ENCODE results near the gene FHOD3.

FHOD3 gene

GRCh38 chr18:36629138-36629530 is 331.6 kb downstream of the FHOD3 start:
- DNase-seq (ENCODE audit: low read depth in 2 of 2): no peak

DNA sequence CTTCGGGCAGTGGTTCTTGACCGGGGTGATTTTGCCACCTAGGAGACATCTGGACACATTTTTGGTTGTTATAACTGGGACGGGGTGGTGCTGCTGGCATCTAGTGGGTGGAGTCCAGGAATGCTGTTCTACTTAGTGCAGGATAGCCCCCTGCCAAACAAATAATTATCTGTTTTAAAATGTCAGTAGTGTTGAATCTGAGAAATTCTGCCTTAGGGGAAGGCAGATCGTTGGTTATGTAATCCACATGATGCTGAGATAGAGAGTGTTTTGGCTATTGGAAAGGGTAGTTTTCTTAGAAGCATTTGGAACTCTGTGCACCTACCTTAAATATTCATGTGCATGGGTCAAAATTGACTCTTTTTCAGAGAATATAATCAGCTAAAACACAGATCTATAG is 332.3 kb downstream of the FHOD3 start:
- no peak for DNase-seq (ENCODE audit: low read depth in 2 of 2)

GRCh38 chr18:36630917-36631316 is 333.4 kb downstream of the FHOD3 start:
- no peak for DNase-seq (ENCODE audit: low read depth in 2 of 2)

GRCh38 chr18:36633961-36634412 is 336.5 kb downstream of the FHOD3 start:
- DNase-seq (ENCODE audit: low read depth in 2 of 2): no peak

DNA sequence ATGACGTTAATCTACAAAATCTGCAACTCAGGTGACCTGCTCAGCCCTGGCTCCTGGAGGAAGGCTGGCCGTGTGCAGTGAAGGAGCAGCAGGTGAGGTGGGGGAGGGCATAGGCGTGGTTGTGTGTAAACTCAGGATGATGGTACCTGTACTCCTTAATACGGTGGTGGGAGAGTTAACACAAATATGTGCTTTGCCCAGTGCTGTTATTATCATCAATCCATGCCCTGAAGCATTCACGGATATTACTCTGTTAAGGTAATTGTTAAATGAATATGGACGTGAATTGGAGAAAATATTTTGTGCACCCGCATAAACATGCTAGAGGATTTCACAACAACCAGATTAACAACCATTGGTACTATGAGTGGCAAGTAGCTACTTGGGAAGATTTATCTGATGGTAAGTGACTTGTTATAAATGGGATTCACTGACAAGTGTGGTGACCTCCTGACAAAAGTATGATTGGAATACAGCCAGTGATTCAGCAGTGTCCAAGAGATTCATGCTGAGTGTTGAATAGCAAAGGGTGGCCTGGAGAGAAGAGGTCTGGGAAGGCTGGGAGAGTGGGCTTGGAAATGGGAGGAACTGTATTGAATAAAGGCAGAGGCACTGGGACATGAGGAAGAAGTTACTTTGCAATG is 337.2 kb downstream of the FHOD3 start:
- DNase-seq (ENCODE audit: low read depth in 2 of 2): no peak

DNA sequence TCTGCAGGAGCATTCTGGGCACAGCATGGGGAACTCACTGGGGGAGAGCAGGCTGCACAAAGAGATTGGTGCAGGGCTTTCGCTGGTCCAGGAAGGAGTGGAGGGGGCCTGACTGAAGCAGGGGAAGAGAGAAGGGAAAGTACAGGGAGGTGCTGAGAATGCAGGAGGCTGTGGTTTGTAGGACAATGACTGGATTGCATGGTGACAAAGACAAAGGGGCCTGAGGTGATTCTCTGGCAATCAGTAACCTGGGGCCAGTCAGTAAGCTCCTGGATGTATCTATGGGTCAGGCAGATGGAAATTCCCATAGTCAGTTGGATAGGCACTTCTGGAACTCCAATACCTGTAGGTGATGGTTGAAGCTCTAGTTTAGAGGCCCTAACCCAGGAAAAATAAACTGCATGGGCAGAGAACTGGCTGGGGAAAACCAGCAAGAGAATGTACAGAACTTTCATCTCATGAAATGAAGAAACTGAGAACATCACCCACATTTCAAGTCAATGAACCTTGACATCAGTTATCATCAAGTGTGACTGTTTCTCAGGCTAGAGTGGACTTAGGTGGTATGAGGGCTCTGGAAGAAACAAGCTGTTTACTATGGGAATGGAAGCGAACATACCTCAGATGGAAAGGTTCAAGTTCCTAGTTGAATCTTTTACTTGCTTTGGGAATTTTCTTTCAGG is 338.0 kb downstream of the FHOD3 start:
- no peak for DNase-seq (ENCODE audit: low read depth in 2 of 2)

DNA sequence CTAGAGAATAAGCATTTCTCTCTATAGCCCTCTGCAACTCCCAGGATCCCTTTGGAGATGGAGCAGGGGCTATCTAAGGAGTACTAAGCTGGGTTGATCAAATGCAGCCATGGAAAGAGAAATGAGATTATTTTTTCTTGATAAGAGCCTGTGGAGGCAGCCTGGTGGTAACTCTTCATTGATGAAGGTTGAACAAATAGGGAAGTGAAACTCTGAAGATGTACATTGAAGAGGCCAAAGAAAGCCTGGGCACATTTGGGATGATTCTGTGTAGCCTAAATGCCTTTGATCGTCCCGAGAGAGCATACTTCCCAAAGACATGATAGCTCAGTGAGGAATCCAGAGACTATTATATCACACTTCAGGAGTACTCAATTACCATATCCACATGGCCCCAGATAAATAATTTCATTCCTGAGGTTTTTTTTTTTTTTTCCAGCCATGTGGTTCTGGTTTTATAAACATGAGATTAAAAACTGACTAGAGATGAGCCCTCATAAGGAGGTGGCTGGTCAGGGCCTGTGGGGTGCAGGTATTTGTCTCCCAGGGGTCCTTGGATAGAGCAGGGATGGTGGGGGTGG is 338.8 kb downstream of the FHOD3 start:
- no peak for DNase-seq (ENCODE audit: low read depth in 2 of 2)

DNA sequence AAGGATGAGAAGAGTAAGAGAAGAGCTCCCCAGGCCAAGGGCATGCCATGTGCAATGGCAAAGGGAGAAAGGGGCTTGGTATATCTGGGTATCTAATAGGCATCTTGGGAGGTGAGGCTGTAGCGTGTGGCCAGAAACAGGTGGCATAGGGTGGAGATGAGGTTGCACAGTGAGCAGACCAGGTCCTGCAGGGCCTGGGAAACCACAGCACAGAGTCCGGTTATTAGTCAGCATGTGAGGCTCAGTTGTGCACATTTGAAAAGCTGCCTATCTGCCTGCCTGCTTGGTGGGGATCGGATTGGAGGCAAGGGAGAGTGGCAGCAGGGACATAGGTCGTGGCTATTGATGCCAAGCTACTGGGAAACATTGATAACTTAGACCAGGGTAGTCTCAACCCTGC is 340.7 kb downstream of the FHOD3 start:
- DNase-seq (ENCODE audit: low read depth in 2 of 2): no peak

DNA sequence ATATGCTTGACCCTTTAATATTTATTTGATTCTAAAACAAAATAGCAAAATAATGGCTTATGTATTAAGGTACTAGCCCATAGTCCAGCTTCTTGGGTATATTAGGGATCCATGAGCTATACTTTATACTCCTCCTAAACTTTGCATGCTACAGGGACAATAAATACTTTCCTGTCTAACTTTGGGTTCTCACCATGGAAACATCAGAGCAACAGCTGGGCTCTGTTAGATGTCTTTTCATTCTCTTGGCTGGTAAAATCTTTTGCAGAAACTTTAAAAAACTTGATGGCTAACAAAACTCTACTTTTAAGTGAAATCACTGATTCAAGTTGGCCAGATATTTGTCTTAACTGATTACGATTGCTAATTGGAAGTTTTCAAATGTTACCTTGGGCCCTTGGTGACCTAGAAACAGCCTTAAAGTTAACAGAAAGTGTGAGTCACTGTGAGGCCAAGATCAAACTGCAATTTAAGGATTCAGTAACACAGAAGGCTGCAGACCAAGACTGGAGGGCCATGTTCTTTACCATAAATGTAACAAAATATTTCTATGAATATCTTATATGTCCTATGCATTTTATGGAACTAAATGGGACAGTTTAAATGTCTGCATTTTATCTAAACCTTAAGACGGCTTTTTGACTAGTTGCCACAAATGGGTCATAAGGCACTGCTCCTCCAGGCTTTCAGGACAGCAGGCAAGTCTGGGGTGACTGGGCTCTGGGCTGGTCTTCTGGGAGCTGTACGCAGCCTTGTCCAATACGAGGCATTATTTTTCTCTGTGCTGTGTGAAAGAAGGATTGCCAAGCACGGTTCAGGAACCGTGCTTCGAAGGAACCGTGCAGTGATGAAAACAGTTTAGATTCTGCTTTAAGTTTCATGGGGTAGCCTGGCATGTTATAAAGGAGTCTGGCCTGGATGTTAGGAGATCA is 342.8 kb downstream of the FHOD3 start:
- no peak for DNase-seq (ENCODE audit: low read depth in 2 of 2)

- DNase-seq (ENCODE audit: low read depth in 2 of 2): no peak
Observed at GRCh38 chr18:36643061-36643460, 345.5 kb downstream of the FHOD3 start.

- DNase-seq (ENCODE audit: low read depth in 2 of 2): no peak
Observed at GRCh38 chr18:36648803-36649202, 351.3 kb downstream of the FHOD3 start.

DNA sequence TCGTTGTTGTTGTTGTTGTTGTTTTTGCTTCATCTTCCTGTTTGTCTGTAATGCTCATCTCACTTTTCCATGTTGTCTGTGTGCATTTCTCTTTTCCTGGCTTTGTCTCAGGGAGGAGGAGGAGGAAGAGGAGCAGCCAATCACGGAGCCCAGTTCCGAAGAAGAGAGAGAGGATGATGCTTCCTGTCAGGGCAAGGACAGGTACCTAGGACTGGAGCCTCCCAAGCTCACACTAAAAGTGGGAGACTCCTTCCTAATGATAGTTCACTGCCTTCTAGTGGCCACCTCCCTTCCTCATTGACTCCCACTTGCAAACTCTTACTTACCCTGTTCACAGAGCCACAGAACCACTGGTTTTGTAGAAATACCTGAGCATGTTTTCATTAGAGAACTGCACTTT is 351.7 kb downstream of the FHOD3 start:
- DNase-seq (ENCODE audit: low read depth in 2 of 2): no peak

DNA sequence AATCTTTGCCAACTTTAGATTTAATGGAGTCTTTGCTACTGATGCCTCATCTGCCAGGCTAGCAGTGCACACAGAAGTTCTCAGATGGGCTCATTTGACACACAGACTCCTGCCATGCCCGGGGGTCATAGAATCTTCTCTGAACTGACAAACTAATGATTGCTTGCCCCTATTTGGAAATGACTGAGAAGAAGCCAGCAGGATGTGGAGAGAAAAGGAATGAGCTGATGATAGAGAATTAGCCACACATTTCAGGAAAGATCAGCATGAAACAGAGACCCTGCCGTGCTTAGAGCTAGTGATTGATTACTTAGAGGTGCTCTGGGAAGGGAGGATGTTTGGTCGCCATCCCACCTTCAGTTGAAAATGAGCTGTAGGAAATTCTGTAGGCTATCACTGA is 352.8 kb downstream of the FHOD3 start:
- DNase-seq (ENCODE audit: low read depth in 2 of 2): no peak

GRCh38 chr18:36650906-36651305 is 353.4 kb downstream of the FHOD3 start:
- DNase-seq (ENCODE audit: low read depth in 2 of 2): no peak

- no peak for DNase-seq (ENCODE audit: low read depth in 2 of 2)
Observed at GRCh38 chr18:36652503-36652902, 355.0 kb downstream of the FHOD3 start.

- no peak for DNase-seq (ENCODE audit: low read depth in 2 of 2)
Observed at GRCh38 chr18:36653141-36653869, 355.8 kb downstream of the FHOD3 start.

DNA sequence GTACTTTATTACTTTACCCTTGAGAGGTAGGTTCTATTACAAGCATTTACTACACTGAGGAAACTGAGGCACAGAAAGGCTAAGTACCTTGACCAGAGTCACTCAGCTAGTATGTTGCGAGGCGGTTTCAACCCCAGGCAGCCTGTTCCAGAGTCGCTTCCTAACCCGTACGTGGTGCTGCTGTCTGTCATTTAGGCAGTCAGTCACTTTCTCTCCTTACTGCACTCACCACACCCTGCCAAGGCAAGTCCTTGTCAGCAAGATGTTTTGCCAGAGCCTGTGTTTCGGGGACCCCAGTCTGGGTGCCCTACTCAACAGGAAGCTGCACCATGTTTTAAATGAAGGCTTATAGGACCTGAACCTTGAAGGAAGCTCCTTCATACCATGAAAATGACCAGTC is 356.4 kb downstream of the FHOD3 start:
- no peak for DNase-seq (ENCODE audit: low read depth in 2 of 2)

- no peak for DNase-seq (ENCODE audit: low read depth in 2 of 2)
Observed at GRCh38 chr18:36655074-36655473, 357.6 kb downstream of the FHOD3 start.

- no peak for DNase-seq (ENCODE audit: low read depth in 2 of 2)
Observed at GRCh38 chr18:36655930-36656329, 358.4 kb downstream of the FHOD3 start.

GRCh38 chr18:36658611-36659010 is 361.1 kb downstream of the FHOD3 start:
- DNase-seq (ENCODE audit: low read depth in 2 of 2): no peak

DNA sequence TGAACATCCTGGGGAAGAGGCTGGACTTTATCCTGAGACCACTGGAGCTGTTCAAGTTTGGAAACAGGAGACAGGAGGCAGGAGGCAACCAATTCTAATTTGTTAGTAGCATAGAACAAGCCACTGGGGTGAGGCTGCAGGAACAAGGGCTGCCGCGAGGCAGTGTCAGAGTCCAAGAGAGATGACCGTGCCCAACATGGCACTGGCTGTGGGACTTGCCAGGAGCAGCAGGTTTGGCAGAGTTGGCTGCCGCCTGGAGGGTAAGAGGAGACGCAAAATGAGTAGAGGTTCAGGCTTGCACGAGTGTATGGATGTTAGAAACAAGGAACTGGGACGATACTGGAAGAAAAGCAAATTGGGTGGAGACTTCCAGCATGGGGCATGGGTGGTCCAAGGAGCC is 362.8 kb downstream of the FHOD3 start:
- no peak for DNase-seq (ENCODE audit: low read depth in 2 of 2)

DNA sequence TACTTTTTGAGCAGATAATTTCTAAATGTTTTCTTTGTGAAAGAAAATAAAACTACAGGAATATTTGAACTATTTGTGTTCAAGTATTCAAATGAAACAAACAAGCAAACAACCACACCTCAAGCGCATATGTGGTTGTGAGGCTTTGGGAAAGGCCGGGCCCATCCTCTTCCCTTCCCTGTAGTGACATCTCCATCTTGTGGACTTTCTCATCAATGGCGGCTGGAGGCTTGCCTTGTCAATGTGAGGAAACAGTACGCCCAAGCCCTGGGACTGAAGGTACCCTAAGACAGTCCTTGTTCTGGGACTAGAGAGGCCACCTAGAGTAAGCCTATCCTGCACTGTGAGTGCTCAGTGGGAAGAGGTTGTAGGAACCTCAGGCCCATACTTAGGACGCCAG is 364.5 kb downstream of the FHOD3 start:
- no peak for DNase-seq (ENCODE audit: low read depth in 2 of 2)
